ENCODE measurements around the gene SCN2A.

SCN2A gene

DNA sequence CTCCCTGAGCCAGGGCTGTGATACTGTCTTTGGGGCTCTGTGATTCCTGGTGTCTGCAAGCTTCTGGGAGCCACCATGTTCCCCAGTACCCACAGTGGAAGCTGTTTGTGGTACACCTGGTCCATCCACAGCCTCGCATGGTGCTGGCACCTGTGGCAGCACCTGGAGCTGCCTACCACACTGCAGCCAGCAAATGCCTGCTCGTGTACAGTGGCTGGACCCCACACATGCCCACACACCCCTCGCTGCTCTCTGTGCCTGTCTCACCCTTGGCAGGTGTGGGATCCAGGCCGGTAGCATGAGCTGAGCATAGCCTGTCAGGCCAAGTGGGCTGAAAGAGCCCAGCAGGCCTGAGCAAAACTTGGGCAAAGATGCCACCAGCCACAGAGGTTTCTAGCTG lies 188.5 kb downstream of the SCN2A start:
- no peak for DNase-seq

DNA sequence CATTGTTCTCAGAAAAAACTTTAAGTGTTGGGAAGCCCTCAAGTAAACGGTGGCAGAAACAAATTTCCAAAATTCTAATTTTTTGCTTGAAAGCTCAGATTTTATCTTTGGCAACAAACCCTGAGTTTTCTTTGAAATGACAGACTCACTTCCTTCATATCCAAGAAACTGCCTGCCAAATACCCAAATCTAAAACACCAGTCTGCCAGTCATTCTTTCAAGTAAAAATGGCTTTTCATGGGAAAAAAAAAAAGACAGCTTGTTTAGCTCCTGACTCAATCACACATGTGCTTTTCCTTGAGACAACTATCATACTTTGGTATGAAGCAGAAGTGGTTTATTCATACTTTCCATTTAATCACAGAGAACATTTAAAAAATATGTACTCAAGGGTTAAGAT lies 189.7 kb downstream of the SCN2A start:
- DNase-seq, result no peak

DNA sequence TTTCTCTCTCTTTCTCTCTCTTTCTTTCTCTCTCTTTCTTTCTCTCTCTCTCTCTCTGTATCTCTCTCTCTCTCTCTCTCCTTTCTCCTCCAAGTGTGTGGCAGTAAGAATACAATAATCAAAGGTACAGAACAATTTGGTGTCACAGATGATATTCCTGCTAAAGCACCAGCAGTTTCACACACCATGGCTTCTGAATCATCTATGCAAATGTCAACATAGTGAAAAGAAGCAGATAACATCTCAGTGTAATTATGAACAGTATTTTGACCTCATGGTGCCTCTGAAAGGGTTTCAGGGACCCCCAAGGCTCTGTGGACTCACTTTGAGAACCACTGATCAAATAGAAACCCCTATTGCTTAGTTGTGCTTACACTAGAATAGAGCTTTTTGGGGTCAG lies 191.8 kb downstream of the SCN2A start:
- peak; percentile 16 for DNase-seq

DNA sequence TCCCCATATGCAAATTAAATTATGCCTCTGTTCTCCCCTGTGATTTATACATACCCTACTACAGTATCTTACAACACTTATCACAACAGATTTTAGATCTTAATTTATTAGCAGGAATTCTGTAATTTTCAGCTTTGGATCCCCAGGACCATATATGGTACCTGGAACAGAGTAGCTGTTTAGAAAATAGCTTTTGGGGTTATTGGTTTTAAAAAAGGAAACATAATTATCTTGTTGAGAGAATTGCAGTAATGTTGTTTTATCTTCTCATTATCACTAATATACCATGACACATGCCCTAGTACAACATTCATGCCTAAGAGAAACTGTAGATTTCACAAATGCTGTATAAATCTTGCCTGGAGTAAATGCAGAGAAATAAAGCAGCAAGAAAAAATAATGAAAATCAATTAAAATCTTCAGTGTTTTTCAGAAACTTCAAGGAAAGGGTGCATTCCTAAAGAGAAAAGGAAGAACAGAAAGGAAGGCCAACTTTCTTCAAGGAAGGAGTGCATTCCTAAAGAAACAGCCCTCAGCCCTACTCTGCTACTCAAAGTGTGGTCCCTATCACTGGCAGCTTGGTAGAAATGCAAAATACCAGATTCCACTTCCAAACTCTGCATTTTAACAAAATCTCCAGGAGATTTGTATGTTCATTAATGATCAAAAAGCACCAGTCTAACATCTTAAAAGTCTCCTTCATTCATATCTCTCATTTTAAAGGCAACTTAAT lies 193.2 kb downstream of the SCN2A start:
- no peak for DNase-seq

DNA sequence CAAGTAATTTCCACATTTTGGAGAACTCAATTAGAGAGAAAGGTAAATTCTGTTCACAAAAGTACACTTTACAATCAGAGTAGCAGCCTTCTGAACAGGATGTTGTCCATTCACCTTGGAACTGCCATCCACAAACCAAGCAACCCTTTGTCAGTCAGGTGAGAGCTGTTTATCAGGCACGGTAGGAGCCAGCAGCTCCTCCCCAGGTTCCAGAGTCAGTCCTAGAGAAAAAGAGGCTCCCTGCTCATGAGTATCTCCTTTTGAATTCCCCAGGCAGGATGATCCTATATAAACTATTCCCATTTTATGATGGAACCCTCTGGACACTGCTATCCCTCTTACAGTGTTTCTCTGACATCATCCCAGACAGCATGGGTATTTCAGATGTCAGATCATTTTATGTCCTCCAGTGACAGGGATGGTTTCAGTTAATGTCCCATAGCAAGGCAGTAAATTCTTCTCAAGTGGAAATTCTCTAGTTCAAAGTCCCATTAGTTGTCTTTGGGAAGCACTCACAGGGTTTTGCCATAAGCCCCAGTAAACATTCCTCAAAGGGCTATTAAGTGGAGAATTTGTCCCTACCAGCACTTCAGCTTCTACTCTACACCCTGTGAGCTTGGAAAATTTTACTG lies 195.8 kb downstream of the SCN2A start:
- DNase-seq, result peak; percentile 12

DNA sequence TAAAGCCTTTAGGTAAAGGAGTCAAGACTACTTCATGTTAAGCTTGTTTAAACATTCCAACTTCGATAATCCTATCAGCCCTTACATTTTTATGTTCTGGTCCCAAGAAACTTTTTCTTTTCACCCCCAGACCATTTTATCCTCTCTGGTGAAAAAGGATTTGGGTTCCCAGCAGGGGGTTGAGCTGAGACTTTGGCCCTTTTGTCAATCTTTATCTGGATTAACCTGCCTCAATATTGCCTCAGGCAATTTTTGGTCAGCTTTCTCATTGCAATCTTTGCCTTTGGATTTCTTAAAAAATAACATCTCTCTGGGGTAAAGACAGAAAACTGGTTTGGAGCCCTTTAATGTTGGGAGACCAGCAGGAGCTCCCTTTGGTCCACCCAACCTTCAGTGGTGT lies 196.4 kb downstream of the SCN2A start:
- DNase-seq, result no peak

DNA sequence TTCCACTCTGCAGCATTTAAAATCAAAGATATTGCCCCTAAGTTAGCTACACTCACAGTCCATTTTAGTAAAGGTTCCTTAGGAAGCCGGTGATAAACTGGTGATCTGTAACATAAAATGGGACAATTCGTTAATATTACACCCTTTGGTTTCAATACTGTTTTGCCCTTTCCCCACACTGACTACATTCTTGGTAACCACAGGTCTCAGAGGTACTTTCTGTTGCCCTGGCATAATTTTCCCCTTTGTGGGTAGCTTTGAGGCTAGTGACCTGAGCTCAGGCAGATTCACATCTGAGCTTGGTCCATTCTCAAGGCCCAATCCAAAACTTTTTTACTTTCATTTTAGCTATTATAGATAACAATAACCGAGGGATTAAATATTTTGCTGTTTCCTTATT lies 197.3 kb downstream of the SCN2A start:
- no peak for DNase-seq

DNA sequence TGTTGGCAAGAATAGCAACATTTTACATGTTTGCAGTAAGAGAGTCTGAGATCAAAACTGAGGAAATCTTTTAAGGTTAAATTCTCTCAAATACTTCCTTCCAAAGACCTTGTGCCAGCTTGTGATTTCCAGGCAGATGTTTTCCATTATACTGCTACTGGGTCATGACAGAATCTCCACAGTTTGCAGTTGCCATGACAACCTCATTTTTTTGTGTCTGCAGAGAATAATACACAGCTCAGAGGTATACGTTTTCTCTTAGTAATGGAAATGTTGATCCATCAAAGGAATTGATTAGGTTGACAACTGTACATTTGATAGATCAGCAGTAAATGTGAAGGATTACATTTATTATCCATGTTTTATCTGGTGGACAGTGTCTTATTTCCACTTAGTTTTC lies 201.2 kb downstream of the SCN2A start:
- peak; percentile 93 for DNase-seq

Data from DMS53 (cell line).